Thoracic aorta (tissue), 2 donors: Measurements from ENCODE around the gene COL6A3. TPM values are rescaled to one million over a fixed set of nuclear protein-coding genes. Genes with fewer than 3 reads are reported as not detected.

Source experiments
- ATAC-seq: fragments of 150-250 bp; one replicate; pipeline ENCODE4 v1.8.0; 2017; ENCODE audit warnings: low read depth; ENCODE audit not compliant: insufficient number of reproducible peaks, low FRiP score
- DNase-seq: peaks from one replicate; pipeline ENCODE4 v3.0.0-alpha.2; 2020; ENCODE audit warnings: low spot score
- H3K27ac ChIP-seq, 2 donors: fragments of 200-600 bp; sonication (generic); 1 replicate in 1 of 2; 2 replicates in 1 of 2; pipeline ENCODE4 v1.5.1; 2016; ENCODE audit warnings: mild to moderate bottlenecking in 2 of 2, moderate library complexity in 2 of 2
- H3K27me3 ChIP-seq: fragments of 200-600 bp; sonication (generic); replicated peaks from 2 replicates; pipeline ENCODE4 v1.6.0; 2016; ENCODE audit warnings: mild to moderate bottlenecking; ENCODE audit not compliant: insufficient read depth
- H3K36me3 ChIP-seq: fragments of 200-600 bp; sonication (generic); one replicate; pipeline ENCODE4 v1.5.1; 2016
- H3K4me1 ChIP-seq, 2 donors: fragments of 200-600 bp; sonication (generic); 1 replicate in 1 of 2; 2 replicates in 1 of 2; pipeline versions ENCODE4 v1.5.1 to v1.6.0; 2016; ENCODE audit warnings: low read depth in 2 of 2, mild to moderate bottlenecking in 1 of 2; ENCODE audit not compliant: control insufficient read depth in 1 of 2
- H3K4me3 ChIP-seq: fragments of 200-600 bp; sonication (generic); 2 replicates; pipeline ENCODE4 v1.5.1; 2016; ENCODE audit warnings: mild to moderate bottlenecking
- H3K9me3 ChIP-seq: fragments of 200-600 bp; sonication (generic); 2 replicates; pipeline ENCODE4 v1.5.1; 2016
- CTCF ChIP-seq: fragments of 200-600 bp; sonication (generic); IDR thresholded peaks from one replicate; pipeline ENCODE4 v1.5.1; 2019; ENCODE audit warnings: antibody characterized with exemption
- total RNA-seq, 2 donors: library from RNA; depleted of rRNA; stranded (reverse); fragments of >200 nt; gene quantifications; one replicate each; pipeline versions ENCODE4 v1.1.0 to v1.2.3, GENCODE V29; 2016

Gene COL6A3
- total RNA-seq, 2 donors from 2014 or later: 118 to 155 TPM

- H3K4me3 ChIP-seq: no peak overlapping the region
- H3K27me3 ChIP-seq: no peaks in the 10 kb centered on the region
- ATAC-seq: no peak
- DNase-seq: no peak
- no peak overlapping the region for H3K27ac ChIP-seq
- H3K36me3 ChIP-seq: peaks cover 23% of the 10 kb centered on the region
- TF ChIP-seq CTCF: no peak
- peaks cover under 1 to 6% of the 10 kb centered on the region in 2 donors for H3K4me1 ChIP-seq
- no peaks in the 10 kb centered on the region for H3K9me3 ChIP-seq
Measured at GRCh38 chr2:237350070-237350469, 63.9 kb downstream of the COL6A3 start.

GRCh38 chr2:237348281-237348865 is 65.6 kb downstream of the COL6A3 start:
- TF ChIP-seq CTCF: no peak
- Histone ChIP-seq H3K27me3 (no peaks in the 10 kb centered on the region), H3K36me3 (peaks cover 34% of the 10 kb centered on the region), H3K9me3 (no peaks in the 10 kb centered on the region), H3K4me3 (no peak overlapping the region), H3K27ac (no peak overlapping the region), H3K4me1 (no peaks in the 10 kb centered on the region)
- no peak for DNase-seq
- ATAC-seq: no peak

- no peak for DNase-seq
- no peak for TF ChIP-seq CTCF
- no peaks in the 10 kb centered on the region for H3K27me3 ChIP-seq
- H3K9me3 ChIP-seq: no peaks in the 10 kb centered on the region
- no peak for ATAC-seq
- H3K36me3 ChIP-seq: peaks cover 35% of the 10 kb centered on the region
- no peaks in the 10 kb centered on the region for H3K4me1 ChIP-seq
- H3K27ac ChIP-seq: no peak overlapping the region
- H3K4me3 ChIP-seq: no peak overlapping the region
Measured at GRCh38 chr2:237345891-237346640, 67.9 kb downstream of the COL6A3 start.

- no peak for TF ChIP-seq CTCF
- Histone ChIP-seq H3K27me3 (no peaks in the 10 kb centered on the region), H3K36me3 (peaks cover 38% of the 10 kb centered on the region), H3K4me1 (no peaks in the 10 kb centered on the region), H3K4me3 (no peak overlapping the region), H3K27ac (no peak overlapping the region), H3K9me3 (no peaks in the 10 kb centered on the region)
- ATAC-seq (no peak), DNase-seq (no peak)
Measured at GRCh38 chr2:237345411-237345810, 68.6 kb downstream of the COL6A3 start.

GRCh38 chr2:237344942-237345341 is 69.0 kb downstream of the COL6A3 start:
- no peak for TF ChIP-seq CTCF
- no peaks in the 10 kb centered on the region for H3K27me3 ChIP-seq
- ATAC-seq (no peak), DNase-seq (no peak)
- peaks cover 37% of the 10 kb centered on the region for H3K36me3 ChIP-seq
- H3K4me1 ChIP-seq: no peaks in the 10 kb centered on the region
- no peak overlapping the region for H3K4me3 ChIP-seq
- no peaks in the 10 kb centered on the region for H3K9me3 ChIP-seq
- H3K27ac ChIP-seq: no peak overlapping the region
